Measurements from ENCODE around the gene DDX46. TPM values are rescaled to one million over a fixed set of nuclear protein-coding genes. Genes with fewer than 3 reads are reported as not detected.

DDX46 gene
- total and polyA plus RNA-seq, 2 of the 8 experiments (the other 6 are each of a cell fraction or from before 2014, with no cell fraction given), result 22.6 to 110 TPM

- CTCF ChIA-PET (ENCODE audit: partially characterized antibody), result interaction anchor here (0.6 to 1.4 kb wide), 4 partner anchors 13 to 582 kb away, joined by 3 to 6 read pairs (median 3); no protein-coding TSS in a partner anchor
- no peak overlapping the region for H4K91ac ChIP-seq (replicated peaks; ENCODE audit: insufficient read length, low read length)
Measured at GRCh38 chr5:134787692-134788091, 29.1 kb downstream of the DDX46 start.

More at GRCh38 chr5:134787692-134788091, 29.1 kb downstream of the DDX46 start:
- Histone ChIP-seq H2BK12ac (ENCODE audit: low read depth, low read length) (no peak overlapping the region), H4K5ac (ENCODE audit: insufficient read length, low read depth, low read length) (no peak overlapping the region), H3K4me3 (ENCODE audit: extremely low read depth in 1 of 4, insufficient read depth in 2 of 4, low read depth in 3 of 4, low read length in 4 of 4) (no peak overlapping the region), H3K9ac (replicated peaks in 1 of 4; ENCODE audit: extremely low read depth in 1 of 4, low read depth in 3 of 4, low read length in 3 of 4) (no peak overlapping the region), H3K9me3 (ENCODE audit: insufficient read depth in 2 of 2, low read depth in 1 of 2, low read length in 1 of 2) (no peaks in the 10 kb centered on the region), H3K14ac (ENCODE audit: insufficient read length) (no peak overlapping the region), H2AK5ac (ENCODE audit: low read depth, low read length) (no peak overlapping the region), H3K23ac (ENCODE audit: insufficient read length) (no peak overlapping the region), H3K27me3 (replicated peaks in 1 of 4; ENCODE audit: control insufficient read depth in 3 of 4, extremely low read depth in 1 of 4, insufficient read depth in 3 of 4, low read length in 3 of 4) (no peaks in the 10 kb centered on the region), H2AFZ (ENCODE audit: low read length) (no peak overlapping the region), H3K27ac (ENCODE audit: low read depth, low read length) (no peak overlapping the region), H3K4me2 (ENCODE audit: insufficient read depth in 1 of 2, low read depth in 2 of 2, low read length in 2 of 2) (no peak overlapping the region), H3K18ac (ENCODE audit: extremely low read depth, low read length) (no peak overlapping the region), H3K4ac (replicated peaks; ENCODE audit: insufficient read length, low read depth, low read length) (no peak overlapping the region), H3K23me2 (ENCODE audit: low read depth, low read length) (no peaks in the 10 kb centered on the region), H4K8ac (ENCODE audit: extremely low read depth, insufficient read depth, low read length) (no peak overlapping the region), H3K4me1 (replicated peaks in 1 of 4; ENCODE audit: control insufficient read depth in 3 of 4, insufficient read depth in 4 of 4, low read length in 3 of 4) (peaks cover 0 to 2% (median 0%) of the 10 kb centered on the region in 4 experiments; a peak in 2 of 7 replicates), H3K36me3 (ENCODE audit: control insufficient read depth in 2 of 4, insufficient read depth in 4 of 4, low read length in 3 of 4) (peaks cover 9 to 85% (median 59%) of the 10 kb centered on the region in 4 experiments), H3K56ac (replicated peaks; ENCODE audit: insufficient read length, low read depth, low read length) (no peak overlapping the region), H2BK5ac (ENCODE audit: low read depth, low read length) (no peak overlapping the region), H3K79me1 (ENCODE audit: low read depth, low read length) (no peaks in the 10 kb centered on the region), H2BK120ac (replicated peaks; ENCODE audit: low read depth, low read length) (no peak overlapping the region), H2BK15ac (ENCODE audit: low read length) (no peak overlapping the region), H3K79me2 (ENCODE audit: control insufficient read depth in 1 of 2, insufficient read depth in 2 of 2, low read length in 2 of 2) (no peaks in the 10 kb centered on the region), H4K20me1 (replicated peaks in 1 of 2; ENCODE audit: control insufficient read depth in 1 of 2, insufficient read depth in 2 of 2, low read length in 2 of 2) (peaks cover 0 to 1% of the 10 kb centered on the region in 2 experiments), H2BK20ac (ENCODE audit: low read length) (no peak overlapping the region)
- DNase-seq (ENCODE audit: low read depth in 1 of 2, low spot score in 2 of 2), result no peak
- POLR2A ChIA-PET (ENCODE audit: partially characterized antibody), result no interaction called here
- FAIRE-seq, result no peak
- TF ChIP-seq POLR2AphosphoS5 (IDR thresholded peaks at IDR 0.05; ENCODE audit: low read depth, low read length) (no peak), FOSL1 (IDR thresholded peaks at IDR 0.05; ENCODE audit: insufficient read depth, low read depth, low read length) (no peak), HDAC6 (IDR thresholded peaks at IDR 0.05; ENCODE audit: low read depth, low read length) (no peak), CTBP2 (IDR thresholded peaks at IDR 0.05; ENCODE audit: borderline replicate concordance, insufficient read depth, insufficient read length, low read length) (no peak)
- WGBS, 2 experiments (ENCODE audit: extremely low coverage in 1 of 2, insufficient coverage in 1 of 2, insufficient read length in 1 of 2, insufficient replicate concordance in 2 of 2, low coverage in 1 of 2, low lambda C conversion rate in 2 of 2, missing lambda C conversion rate in 1 of 2), result 94% methylated on average over 1 of the region's 1 CpG; no CpG with 5 or more reads in 1 of the 2 experiments
